ENCODE data around the gene NACC1.
"Not testable (repeated sequence)": the region's sequence is repeated elsewhere in the genome, so short reads cannot be mapped to it uniquely, and the experiment has no call there.

NACC1 gene

GRCh38 chr19:13166151-13166550 lies 48.1 kb downstream of the NACC1 start:
- not testable (repeated sequence) for DNase-seq

GRCh38 chr19:13169769-13170168 lies 51.7 kb downstream of the NACC1 start:
- DNase-seq, result no peak

DNA sequence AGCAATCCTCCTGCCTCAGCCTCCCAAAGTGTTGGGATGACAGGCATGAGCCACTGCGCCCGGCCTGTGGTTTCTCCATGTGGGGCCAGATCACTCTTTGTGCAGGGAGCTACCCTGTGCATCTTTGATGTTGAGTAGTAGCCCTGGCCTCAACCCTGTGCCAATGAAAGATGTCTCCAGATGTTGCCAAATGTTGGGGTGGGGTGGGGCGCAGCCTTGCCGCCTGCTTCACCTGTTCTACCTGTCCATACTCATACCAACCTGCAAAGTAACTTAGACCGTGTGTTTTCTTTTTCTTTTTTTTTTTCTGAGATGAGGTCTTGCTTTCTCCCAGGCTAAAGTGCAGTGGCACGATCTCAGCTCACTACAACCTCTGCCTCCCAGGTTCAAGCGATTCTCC lies 53.1 kb downstream of the NACC1 start:
- no peak for DNase-seq

DNA sequence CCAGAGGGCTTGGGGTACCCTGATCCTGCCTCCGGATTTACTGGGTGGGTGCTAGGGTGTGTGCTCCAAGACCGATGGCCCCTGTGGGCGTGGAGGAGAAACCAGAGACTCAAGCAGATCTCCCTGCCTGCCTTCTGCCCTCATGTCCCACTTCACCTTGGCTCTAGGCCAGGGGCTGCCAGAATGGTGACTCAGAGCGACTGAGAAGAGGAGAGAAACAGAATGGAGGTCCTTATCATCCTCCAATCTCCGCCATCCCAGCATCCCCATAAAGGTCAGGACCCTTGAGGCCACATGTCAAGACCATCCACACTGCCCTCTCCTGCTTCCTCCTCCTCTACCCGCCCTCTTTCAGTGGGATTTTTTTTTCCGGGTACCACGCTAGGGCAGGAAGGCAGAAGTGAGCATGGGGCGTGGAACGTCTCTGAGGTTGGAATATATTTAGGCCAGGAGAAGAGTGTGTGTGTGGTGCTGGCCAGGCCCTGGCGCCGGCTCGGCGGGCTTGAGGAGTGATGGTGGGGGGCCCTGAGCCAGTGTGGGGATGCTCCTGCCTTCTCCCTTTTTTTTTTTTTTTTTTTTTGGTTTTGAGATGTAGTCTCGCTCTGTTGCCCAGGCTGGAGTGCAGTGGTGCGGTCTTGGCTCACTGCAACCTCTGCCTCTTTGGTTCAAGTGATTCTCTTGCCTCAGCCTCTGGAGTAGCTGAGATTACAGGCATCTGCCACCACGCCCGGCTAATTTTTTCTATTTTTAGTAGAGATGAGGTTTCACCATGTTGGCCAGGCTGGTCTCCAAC lies 54.5 kb downstream of the NACC1 start:
- peak; percentile 50 for DNase-seq

DNA sequence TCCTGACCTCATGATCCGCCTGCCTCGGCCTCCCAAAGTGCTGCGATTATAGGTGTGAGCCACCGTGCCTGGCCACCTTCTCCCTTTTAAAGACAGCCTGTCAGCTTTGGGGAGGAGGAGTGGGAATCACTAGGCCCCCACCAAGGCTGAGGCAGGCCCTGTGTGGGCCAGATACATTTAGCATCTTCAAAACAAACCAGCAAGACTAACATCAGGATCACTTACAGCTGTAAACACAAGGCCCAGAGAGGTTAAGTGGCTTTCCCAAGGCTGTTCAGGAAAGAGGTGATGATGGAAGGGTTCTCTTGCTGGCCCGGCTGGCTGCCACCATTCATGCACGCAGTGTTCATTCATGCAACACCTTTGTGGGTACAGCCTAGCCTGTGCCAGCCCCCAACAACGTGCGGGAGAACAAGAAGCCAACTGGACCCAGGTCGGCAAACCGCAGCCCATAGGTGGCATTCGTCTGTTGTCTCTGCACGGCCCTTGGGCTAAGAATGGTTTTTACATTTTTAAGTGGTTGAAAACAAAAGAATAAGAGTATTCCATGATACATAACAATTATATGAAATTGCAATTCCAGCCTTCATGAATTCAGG lies 55.2 kb downstream of the NACC1 start:
- no peak for DNase-seq

- no peak for DNase-seq
Measured at GRCh38 chr19:13176345-13176744, 58.3 kb downstream of the NACC1 start.

DNA sequence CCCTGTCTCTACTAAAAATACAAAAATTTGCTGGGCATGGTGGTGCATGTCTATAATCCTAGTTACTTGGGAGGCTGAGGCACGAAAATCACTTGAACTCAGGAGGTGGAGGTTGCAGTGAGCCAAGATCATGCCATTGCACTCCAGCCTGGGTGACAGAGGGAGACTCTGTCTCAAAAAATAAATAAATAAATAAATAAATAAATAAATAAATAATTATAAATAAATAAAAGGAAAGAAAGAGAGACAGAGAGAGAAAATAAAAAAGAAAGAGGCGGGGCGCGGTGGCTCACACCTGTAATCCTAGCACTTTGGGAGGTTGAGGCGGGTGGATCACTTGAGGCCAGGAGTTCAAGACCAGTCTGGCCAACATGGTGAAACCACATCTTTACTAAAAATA lies 59.5 kb downstream of the NACC1 start:
- not testable (repeated sequence) for DNase-seq

- not testable (repeated sequence) for DNase-seq
Measured at GRCh38 chr19:13178291-13178690, 60.2 kb downstream of the NACC1 start.

DNA sequence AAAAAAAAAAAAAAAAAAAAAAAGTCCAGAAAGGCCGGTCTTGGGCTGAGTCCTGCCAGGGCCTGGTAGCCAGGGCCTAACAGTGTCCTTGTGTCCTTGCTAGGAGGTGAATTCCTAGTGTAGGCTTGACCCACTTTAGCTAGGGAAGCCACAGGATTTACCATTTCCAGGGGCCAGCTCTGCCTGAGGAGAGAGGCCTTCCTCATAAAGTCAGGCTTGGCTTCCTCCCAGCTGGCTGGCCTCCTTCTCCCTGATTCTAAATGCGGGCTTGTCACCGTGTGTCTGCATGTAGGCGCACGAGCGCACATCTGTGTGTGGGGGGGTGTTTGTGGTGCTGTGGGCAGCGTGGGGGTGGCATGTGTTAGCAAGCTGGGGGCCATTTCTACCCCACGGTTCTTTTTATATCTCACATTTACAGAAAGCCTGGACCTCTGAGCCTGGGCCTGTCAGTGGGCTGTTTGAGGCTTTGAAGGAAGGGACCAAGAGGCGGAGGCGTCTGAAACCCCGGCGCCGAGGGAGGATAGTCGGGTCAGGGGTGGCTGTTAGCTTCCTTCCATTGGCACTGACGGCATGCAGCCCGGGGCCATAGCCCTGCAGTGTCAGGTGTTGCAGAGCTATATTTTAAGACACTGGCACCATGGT lies 63.8 kb downstream of the NACC1 start:
- no peak for DNase-seq

- not testable (repeated sequence) for DNase-seq
Measured at GRCh38 chr19:13184926-13185325, 66.9 kb downstream of the NACC1 start.

DNA sequence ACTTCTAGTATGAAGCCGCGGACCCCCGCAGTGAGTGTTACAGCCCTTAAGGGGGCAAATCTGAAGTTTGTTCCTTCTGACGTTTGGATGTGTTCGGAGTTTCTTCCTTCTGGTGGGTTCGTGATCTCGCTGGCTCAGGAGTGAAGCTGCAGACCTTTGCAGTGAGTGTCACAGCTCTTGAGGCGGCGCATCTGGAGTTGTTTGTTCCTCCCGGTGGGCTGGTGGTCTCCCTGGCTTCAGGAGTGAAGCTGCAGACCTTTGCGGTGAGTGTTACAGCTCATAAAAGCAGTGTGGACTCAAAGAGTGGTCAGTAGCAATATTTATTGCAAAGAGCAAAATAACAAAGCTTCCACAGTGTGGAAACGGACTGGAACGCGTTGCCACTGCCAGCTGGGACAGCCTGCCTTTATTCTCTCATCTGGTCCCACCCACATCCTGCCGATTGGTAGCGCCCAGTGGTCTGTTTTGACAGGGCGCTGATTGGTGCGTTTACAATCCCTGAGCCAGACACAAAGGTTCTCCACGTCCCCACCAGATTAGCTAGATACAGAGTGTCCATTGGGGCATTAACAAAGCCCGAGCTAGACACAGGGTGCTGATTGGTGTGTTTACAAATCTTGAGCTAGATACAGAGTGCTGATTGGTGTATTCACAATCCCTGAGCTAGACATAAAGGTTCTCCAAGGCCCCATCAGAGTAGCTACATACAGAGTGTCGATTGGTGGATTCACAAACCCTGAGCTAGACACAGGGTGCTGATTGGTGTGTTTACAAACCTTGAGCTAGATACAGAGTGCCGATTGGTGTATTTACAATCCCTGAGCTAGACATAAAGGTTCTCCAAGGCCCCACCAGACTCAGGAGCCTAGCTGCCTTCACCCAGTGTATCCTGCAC lies 67.9 kb downstream of the NACC1 start:
- not testable (repeated sequence) for DNase-seq

DNA sequence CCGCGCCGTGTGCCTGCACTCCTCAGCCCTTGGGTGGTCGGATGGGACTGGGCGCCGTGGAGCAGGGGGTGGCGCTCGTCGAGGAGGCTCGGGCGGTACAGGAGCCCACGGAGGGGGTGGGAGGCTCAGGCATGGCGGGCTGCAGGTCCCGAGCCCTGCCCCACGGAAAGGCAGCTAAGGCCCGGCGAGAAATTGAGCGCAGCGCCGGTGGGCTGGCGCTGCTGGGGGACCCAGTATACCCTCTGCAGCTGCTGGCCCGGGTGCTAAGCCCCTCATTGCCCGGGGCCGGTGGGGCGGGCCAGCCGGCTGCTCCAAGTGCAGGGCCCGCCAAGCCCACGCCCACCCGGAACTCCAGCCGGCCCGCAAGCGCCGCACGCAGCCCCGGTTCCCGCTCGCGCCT lies 68.6 kb downstream of the NACC1 start:
- not testable (repeated sequence) for DNase-seq

- DNase-seq, result no peak
Measured at GRCh38 chr19:13187419-13187818, 69.4 kb downstream of the NACC1 start.

- DNase-seq, result no peak
Measured at GRCh38 chr19:13189600-13189999, 71.5 kb downstream of the NACC1 start.
